Spleen (tissue), 11 donors: ENCODE data around the gene RIMKLA. TPM values are rescaled to one million over a fixed set of nuclear protein-coding genes. Genes with fewer than 3 reads are reported as not detected.

Source experiments
- DNase-seq: peaks from one replicate; pipeline ENCODE4 v3.0.0-alpha.2; 2020
- H3K27ac ChIP-seq, 8 donors: fragments of 200-600 bp; sonication (generic) in 7 of 8; 1 replicate in 4 of 8; 2 replicates in 4 of 8; pipeline versions ENCODE4 v1.5.0 to v1.8.0; 2016 to 2021; ENCODE audit warnings: inconsistent platforms in 4 of 8, mild to moderate bottlenecking in 4 of 8, moderate library complexity in 1 of 8
- H3K27me3 ChIP-seq, 7 donors: fragments of 200-600 bp; sonication (generic) in 6 of 7; replicated peaks in 1 of 7; 1 replicate in 4 of 7; 2 replicates in 3 of 7; pipeline versions ENCODE4 v1.5.0 to v1.8.0; 2016 to 2021; ENCODE audit warnings: inconsistent platforms in 3 of 7, mild to moderate bottlenecking in 1 of 7
- H3K36me3 ChIP-seq, 6 donors: fragments of 200-600 bp; sonication (generic) in 5 of 6; 1 replicate in 4 of 6; 2 replicates in 2 of 6; pipeline versions ENCODE4 v1.5.0 to v1.8.0; 2016 to 2021; ENCODE audit warnings: inconsistent platforms in 2 of 6
- H3K4me1 ChIP-seq, 6 donors: fragments of 200-600 bp; sonication (generic) in 5 of 6; 1 replicate in 3 of 6; 2 replicates in 3 of 6; pipeline versions ENCODE4 v1.5.0 to v1.8.0; 2016 to 2021; ENCODE audit warnings: inconsistent platforms in 3 of 6
- H3K4me3 ChIP-seq, 8 donors: fragments of 200-600 bp; sonication (generic) in 7 of 8; 1 replicate in 4 of 8; 2 replicates in 4 of 8; pipeline versions ENCODE4 v1.5.0 to v1.8.0; 2016 to 2021; ENCODE audit warnings: inconsistent platforms in 4 of 8, mild to moderate bottlenecking in 4 of 8, moderate library complexity in 2 of 8
- H3K9me3 ChIP-seq, 8 donors: fragments of 200-600 bp; sonication (generic) in 7 of 8; 1 replicate in 4 of 8; 2 replicates in 4 of 8; pipeline versions ENCODE4 v1.5.0 to v1.8.0; 2016 to 2021; ENCODE audit warnings: inconsistent platforms in 4 of 8
- POLR2A ChIP-seq, 3 donors: fragments of 450-650 bp; IDR thresholded peaks; one replicate each; pipeline ENCODE4 v1.5.1; 2017; ENCODE audit warnings: antibody characterized with exemption in 3 of 3, mild to moderate bottlenecking in 1 of 3
- POLR2AphosphoS5 ChIP-seq, 3 donors: sonication (generic); formaldehyde crosslinking; IDR thresholded peaks; one replicate each; pipeline ENCODE4 v1.5.1; 2017; ENCODE audit warnings: antibody characterized with exemption in 3 of 3
- WGBS, 5 donors: extraction: QIAGEN DNeasy Blood & Tissue Kit in 3 of 5; methylation state at CpG; one replicate each; pipeline versions ENCODE4 v1.1.5 to v1.1.7; 2013 to 2018; 5-methylcytosine and 5-hydroxymethylcytosine counted together
- intact Hi-C: fragments of 100-400 bp; cut with DNase I; formaldehyde crosslinking; loops from one replicate; pipeline ENCODE4 v1.15.0; 2023; ENCODE audit warnings: low total_unique reads
- polyA plus RNA-seq, 3 donors: library from polyadenylated mRNA; stranded (reverse); fragments of 200-250 nt; gene quantifications; one replicate each; pipeline ENCODE4 v1.2.1, GENCODE V29; 2013
- total RNA-seq, 7 donors: library from RNA; depleted of rRNA in 3 of 7; stranded (reverse); fragments of >200 nt in 3 of 7; fragmentation: NEBNext Ultra II Directional in 4 of 7; extraction: Animal tissue kit (Norgen Biotek cat#: 25700) in 4 of 7; gene quantifications; one replicate each; pipeline versions ENCODE4 v1.1.0 to v1.2.1, GENCODE V29; 2016 to 2021
- TF ChIP-seq, protein P1 (sequence below), 11 experiments: fragments of 200-600 bp in 7 of 11; fragments of 450-650 bp in 4 of 11; sonication (generic) in 4 of 11; IDR thresholded peaks in 8 of 11; conservative IDR thresholded peaks in 3 of 11; 1 replicate in 7 of 11; 2 replicates in 4 of 11; pipeline versions ENCODE4 v1.4.0 to v1.8.0; 2016 to 2021; ENCODE audit warnings: antibody characterized with exemption in 11 of 11, inconsistent platforms in 4 of 11, mild to moderate bottlenecking in 1 of 11
- donor health status: healthy with polysubstance abuse.
- donor health status: DM: no; HTN: no; CAD: no; lungs with moderate emphysema.
- donor health status: DM: no; HTN: no; CAD: no.
- donor health status: Bipolar disorder and iron deficiency.
- donor health status: healthy.
- donor health status: DM: no; HTN: no; CAD: no.
- donor health status: DM: yes; HTN: yes; CAD: no.

The RIMKLA gene
- total and polyA plus RNA-seq, 10 donors, result 0.06 to 1.4 (median 0.28) TPM

DNA sequence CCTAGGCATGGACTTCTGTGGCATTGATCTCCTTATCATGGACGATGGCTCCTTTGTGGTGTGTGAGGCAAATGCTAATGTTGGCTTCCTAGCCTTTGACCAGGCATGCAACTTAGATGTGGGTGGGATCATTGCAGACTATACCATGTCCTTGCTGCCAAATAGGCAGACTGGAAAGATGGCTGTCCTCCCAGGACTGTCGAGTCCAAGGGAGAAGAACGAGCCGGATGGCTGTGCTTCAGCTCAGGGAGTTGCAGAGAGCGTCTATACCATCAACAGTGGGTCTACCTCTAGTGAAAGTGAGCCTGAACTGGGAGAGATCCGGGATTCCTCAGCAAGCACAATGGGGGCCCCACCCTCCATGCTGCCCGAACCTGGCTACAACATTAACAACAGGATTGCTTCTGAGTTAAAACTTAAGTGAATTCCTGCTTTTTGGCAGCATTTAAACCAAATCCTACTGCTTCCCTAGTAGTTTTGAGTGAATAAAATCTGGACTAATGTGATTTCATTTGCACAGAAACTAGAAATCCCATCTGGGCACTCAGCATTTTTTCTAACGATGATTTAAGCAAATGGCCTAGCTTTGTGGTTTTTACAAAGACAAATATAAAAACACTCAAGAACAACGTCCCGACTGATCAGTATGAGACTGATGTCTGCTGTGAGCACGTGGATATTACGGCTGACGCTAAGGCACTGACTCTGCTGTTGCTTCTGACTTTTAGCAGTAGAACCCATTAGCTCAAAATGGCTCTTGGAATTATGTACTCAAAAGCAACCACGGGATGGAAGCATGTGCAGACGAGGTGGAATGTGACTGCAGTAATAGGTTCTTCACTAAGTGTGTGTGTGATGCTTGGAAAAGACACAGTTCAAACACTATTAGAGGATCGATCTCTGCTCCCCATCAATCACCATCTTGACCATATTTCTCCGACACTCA is 34.2 kb downstream of the RIMKLA start:
- H3K27ac ChIP-seq, result no peak overlapping the region
- WGBS, 5 donors, result 85 to 90% (median 88%) methylated on average over 17 of the region's 17 CpGs

DNA sequence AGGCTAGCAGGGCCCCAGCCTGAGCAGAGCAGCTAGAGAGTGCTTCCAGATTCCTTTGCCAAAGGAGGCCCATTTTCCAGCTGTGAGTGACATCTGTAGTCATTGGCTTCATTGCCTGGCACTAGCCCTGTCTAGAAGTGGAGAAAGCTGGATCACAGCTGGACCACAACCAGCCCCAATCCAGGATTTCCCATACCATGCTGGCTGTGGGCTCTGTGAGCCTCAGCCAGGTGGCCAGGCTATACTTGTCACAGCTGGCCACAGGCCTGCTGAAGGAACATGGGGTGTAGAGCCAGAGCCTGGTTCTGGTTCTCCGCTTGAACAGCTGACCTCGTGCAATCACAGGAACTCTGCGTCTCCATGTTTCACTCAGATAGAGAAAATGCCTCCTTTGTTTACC is 36.6 kb downstream of the RIMKLA start:
- WGBS, 5 donors, result 53 to 100% (median 87%) methylated on average over 3 of the region's 3 CpGs
- no peaks in the 10 kb centered on the region for H3K27me3 ChIP-seq
- H3K9me3 ChIP-seq, result no peaks in the 10 kb centered on the region
- no peaks in the 10 kb centered on the region for H3K4me1 ChIP-seq
- no peak overlapping the region for H3K27ac ChIP-seq
- no peak for TF ChIP-seq POLR2A (IDR thresholded peaks at IDR 0.05)
- TF ChIP-seq, protein P1, sequence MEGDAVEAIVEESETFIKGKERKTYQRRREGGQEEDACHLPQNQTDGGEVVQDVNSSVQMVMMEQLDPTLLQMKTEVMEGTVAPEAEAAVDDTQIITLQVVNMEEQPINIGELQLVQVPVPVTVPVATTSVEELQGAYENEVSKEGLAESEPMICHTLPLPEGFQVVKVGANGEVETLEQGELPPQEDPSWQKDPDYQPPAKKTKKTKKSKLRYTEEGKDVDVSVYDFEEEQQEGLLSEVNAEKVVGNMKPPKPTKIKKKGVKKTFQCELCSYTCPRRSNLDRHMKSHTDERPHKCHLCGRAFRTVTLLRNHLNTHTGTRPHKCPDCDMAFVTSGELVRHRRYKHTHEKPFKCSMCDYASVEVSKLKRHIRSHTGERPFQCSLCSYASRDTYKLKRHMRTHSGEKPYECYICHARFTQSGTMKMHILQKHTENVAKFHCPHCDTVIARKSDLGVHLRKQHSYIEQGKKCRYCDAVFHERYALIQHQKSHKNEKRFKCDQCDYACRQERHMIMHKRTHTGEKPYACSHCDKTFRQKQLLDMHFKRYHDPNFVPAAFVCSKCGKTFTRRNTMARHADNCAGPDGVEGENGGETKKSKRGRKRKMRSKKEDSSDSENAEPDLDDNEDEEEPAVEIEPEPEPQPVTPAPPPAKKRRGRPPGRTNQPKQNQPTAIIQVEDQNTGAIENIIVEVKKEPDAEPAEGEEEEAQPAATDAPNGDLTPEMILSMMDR (IDR thresholded peaks at IDR 0.05 in 8 of 11, conservative IDR thresholded peaks at IDR 0.05 in 3 of 11), result no peak
- TF ChIP-seq POLR2AphosphoS5 (IDR thresholded peaks at IDR 0.05), result no peak
- H3K4me3 ChIP-seq, result no peak overlapping the region
- no peaks in the 10 kb centered on the region for H3K36me3 ChIP-seq
- DNase-seq, result no peak
- intact Hi-C loops, result no loop called here

More for the DNA sequence above, 34.2 kb downstream of the RIMKLA start:
- TF ChIP-seq, protein P1 (IDR thresholded peaks at IDR 0.05 in 8 of 11, conservative IDR thresholded peaks at IDR 0.05 in 3 of 11), result no peak
- TF ChIP-seq POLR2A (IDR thresholded peaks at IDR 0.05), result no peak
- no peak for TF ChIP-seq POLR2AphosphoS5 (IDR thresholded peaks at IDR 0.05)
- no peaks in the 10 kb centered on the region for H3K36me3 ChIP-seq
- H3K9me3 ChIP-seq, result no peaks in the 10 kb centered on the region
- no peaks in the 10 kb centered on the region for H3K4me1 ChIP-seq
- no peaks in the 10 kb centered on the region for H3K27me3 ChIP-seq
- no peak overlapping the region for H3K4me3 ChIP-seq
- intact Hi-C loops, result no loop called here
- no peak for DNase-seq

DNA sequence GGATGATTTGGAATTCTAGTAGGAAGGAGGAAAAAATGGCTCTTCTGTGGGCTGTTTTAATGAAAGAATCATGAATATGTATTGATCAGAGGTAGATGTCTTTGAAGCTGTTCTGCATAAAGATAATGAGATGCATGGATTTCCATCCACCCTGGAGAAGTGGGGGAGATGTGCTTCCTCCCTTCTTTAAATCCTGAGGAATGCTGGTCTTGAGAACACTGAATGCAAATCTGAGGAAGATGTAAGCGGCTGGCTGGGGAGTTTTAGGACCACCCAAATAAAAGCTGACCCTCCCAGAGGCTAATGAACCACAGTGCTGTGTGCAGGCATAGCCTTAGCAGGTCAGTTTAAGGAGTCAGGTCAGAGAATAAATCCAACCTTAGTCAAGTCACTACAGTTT is 37.9 kb downstream of the RIMKLA start:
- intact Hi-C loops, result no loop called here
- DNase-seq, result no peak
- TF ChIP-seq, protein P1 (IDR thresholded peaks at IDR 0.05 in 8 of 11, conservative IDR thresholded peaks at IDR 0.05 in 3 of 11), result no peak
- no peak for TF ChIP-seq POLR2AphosphoS5 (IDR thresholded peaks at IDR 0.05)
- no peak for TF ChIP-seq POLR2A (IDR thresholded peaks at IDR 0.05)
- H3K27ac ChIP-seq, result no peak overlapping the region
- no peaks in the 10 kb centered on the region for H3K36me3 ChIP-seq
- WGBS, 5 donors, result 86 to 90% (median 89%) methylated on average over 1 of the region's 1 CpG
- no peaks in the 10 kb centered on the region for H3K4me1 ChIP-seq
- H3K4me3 ChIP-seq, result no peak overlapping the region
- H3K9me3 ChIP-seq, result no peaks in the 10 kb centered on the region
- no peaks in the 10 kb centered on the region for H3K27me3 ChIP-seq

DNA sequence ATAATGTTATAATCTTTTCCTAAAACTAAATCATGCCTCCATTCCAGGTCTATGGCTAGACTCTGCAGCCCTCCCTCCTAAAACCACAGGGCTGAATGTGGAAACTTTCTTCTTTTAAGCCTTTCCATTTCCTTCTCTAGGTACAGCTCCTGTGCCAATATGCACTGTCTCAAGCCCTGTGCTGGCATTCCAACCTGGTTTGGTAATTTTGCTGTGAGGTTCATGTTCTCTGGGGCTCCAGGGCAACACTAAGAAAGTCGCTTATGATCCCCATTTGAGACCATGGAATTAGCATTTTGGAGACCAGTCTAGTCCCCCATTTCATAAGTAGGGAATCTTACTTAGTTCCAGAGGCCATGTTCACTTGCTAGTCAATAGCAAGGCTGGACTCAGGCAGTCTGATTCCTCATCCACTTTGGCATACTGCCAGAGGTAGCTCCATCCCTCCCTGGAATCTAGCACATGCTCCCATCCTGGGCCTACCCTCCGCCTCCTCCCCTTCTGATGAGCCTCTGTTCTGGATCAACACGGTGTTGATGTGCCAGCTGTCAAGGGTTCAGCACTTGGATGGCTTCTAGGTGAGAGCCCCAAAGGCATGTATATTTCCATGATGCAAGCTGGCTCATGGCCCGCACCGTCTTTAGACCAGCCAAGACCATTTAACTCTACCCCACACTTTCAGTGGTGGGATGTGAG is 38.7 kb downstream of the RIMKLA start:
- H3K27me3 ChIP-seq, result no peaks in the 10 kb centered on the region
- H3K4me1 ChIP-seq, result no peaks in the 10 kb centered on the region
- H3K36me3 ChIP-seq, result no peaks in the 10 kb centered on the region
- no peak overlapping the region for H3K27ac ChIP-seq
- no peaks in the 10 kb centered on the region for H3K9me3 ChIP-seq
- no peak for DNase-seq
- H3K4me3 ChIP-seq, result no peak overlapping the region
- 88 to 97% (median 91%) methylated on average over 5 of the region's 5 CpGs for WGBS, 5 donors
- TF ChIP-seq POLR2A (IDR thresholded peaks at IDR 0.05) (no peak), POLR2AphosphoS5 (IDR thresholded peaks at IDR 0.05) (no peak)
- TF ChIP-seq, protein P1 (IDR thresholded peaks at IDR 0.05 in 8 of 11, conservative IDR thresholded peaks at IDR 0.05 in 3 of 11), result no peak
- intact Hi-C loops, result no loop called here
